Right renal pelvis (tissue), 4 donors: Measurements from ENCODE around the gene FABP1. TPM values are rescaled to one million over a fixed set of nuclear protein-coding genes. Genes with fewer than 3 reads are reported as not detected.

Experiments used
- DNase-seq, 4 donors: peaks; one replicate each; pipeline ENCODE4 v3.0.0-alpha.2; 2013; ENCODE audit warnings: low read depth in 4 of 4, low spot score in 3 of 4, missing footprints in 1 of 4
- polyA plus RNA-seq, 4 donors: library from polyadenylated mRNA; unstranded; fragments of 120-200 nt; gene quantifications; one replicate each; pipeline ENCODE4 v1.2.1, GENCODE V29; 2013; ENCODE audit not compliant: insufficient read length in 4 of 4

Gene FABP1
- polyA plus RNA-seq, 4 donors = 19.6 to 27.9 (median 23.4) TPM

GRCh38 chr2:88085602-88086001 lies 42.3 kb downstream of the FABP1 start:
- DNase-seq = no peak

- DNase-seq = no peak
Observed at GRCh38 chr2:88085099-88085498, 42.8 kb downstream of the FABP1 start.

DNA sequence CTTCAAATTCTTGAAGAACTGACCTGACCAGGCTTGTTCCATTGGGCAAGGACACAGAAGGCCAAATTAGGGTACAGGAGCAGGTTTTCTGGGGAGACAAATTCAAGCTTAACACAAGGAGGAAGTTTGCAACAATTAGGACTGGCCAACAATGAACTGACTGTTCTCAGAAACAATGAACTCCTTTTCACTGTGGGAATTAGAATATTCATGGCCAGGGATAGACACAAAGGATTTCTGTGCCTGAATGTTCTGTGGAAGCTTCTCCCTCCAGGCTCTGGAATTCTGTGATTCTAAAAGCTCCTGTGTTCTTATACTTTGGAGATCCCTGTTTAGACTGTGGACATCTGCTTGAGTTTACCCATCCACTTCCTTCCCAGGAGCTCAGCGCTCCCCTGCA lies 45.1 kb downstream of the FABP1 start:
- DNase-seq = no peak

- no peak for DNase-seq
Observed at GRCh38 chr2:88081924-88082608, 45.8 kb downstream of the FABP1 start.

GRCh38 chr2:88080545-88080944 lies 47.3 kb downstream of the FABP1 start:
- no peak for DNase-seq

- no peak for DNase-seq
Observed at GRCh38 chr2:88078643-88079172, 49.2 kb downstream of the FABP1 start.

DNA sequence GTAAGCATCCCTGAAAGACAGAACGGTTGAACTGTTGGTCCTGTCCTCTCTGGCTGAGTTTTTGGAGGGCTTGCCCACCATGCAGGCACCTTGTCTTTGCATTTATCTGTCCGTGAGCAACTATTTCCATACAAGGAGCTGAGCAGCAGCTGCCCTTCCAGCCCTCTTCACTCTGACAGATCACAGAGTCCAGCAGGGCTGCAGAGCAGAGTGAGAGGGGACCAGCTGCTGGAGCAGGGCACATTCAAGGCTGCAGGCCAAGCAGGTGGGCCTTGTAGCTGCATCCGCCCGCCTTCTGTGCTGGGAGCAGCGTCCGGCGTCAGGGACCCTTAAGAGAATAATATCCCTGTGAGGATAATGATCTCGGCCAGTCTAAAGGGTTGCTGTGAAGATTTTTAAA lies 50.8 kb downstream of the FABP1 start:
- no peak for DNase-seq

DNA sequence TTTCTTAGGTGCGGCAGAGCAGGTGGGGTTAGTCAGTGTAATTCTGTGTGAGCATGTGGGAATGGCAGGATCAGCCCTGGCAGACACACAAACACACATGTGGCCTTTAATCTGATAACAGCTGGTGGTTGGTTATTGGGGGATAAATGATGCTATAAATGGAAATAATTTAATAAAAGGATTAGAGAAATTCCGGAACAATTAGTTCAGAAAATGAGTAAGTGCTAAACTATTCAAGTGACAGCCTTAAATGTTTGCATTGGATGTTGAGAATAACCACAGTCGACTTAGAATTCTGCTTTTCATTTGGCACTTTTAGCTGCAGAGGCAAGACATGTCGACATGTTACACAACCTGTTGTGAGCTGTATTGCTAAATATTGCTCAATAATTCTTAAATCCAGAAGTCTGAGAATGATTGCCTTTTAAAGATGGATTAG lies 53.0 kb downstream of the FABP1 start:
- DNase-seq = no peak

- no peak for DNase-seq
Observed at GRCh38 chr2:88074150-88074549, 53.7 kb downstream of the FABP1 start.

Other genes starting within 250 kb of the FABP1 start
- gene RNU2-63P, start 111.5 kb downstream of the FABP1 start, polyA plus RNA-seq = under 1 TPM in 1 of 4 donors, not detected in 3; 0.94 TPM
- 10 to 100 TPM; 49.4 to 63.1 (median 61.2) TPM for gene KRCC1, start 72.3 kb downstream of the FABP1 start, polyA plus RNA-seq
- not detected for gene SMYD1, start 60.2 kb downstream of the FABP1 start, polyA plus RNA-seq
- 10 to 100 TPM; 20.7 to 50.0 (median 32.0) TPM for gene THNSL2, start 42.3 kb upstream of the FABP1 start, polyA plus RNA-seq